ENCODE results near the gene AUTS2.

The AUTS2 gene

DNA sequence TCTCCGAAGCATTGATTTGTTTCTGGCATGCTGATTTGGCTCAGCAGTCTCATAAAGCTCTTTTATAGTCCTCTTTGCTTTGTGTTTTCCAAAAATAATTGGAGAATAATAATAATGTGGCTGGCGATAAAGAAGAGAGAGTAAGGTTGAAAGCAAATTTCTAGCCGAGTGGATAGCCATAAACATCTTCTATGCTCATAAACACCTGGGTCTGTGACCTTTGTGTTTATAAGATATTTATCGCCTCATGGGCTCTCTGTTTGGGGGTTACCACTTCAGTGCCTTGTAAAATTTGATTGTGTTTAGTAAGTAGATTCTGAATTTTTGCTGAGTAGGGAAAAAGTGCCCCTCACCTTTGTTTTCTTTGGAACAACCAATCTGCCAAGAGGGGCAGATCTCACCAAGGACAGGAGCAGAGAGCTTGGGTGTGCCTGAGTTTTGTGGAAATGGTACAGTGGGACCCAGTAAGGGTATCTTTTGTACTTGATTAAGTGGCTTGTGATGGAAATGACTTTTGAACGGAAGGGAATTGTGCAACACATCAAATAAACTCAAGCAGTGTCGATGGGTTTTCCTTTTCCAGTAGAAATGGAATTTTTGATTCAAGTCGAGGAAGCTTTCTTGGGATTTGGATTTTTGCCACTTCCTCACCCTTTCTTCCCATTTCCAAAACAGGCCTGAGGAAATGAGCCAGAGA, 220.5 kb downstream of the AUTS2 start:
- DNase-seq (ENCODE audit: low spot score), result no peak

DNA sequence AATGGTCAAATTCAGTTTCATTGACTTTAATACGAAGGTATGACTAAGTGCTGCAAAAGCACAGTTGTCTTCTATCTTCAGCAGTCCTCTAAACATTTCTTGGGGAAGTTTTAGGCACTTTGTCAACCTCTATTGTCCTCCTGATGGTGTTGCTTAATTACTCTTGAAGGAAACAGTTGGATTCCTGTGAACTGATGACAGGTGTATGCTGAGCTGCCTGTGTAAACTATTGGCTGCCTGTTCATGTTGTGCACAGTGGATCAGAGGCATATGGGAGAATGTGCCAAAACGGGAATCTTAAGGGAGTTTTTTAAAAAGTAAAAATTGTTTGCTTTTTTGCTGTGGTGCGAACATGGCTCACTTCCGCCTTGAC, 221.0 kb downstream of the AUTS2 start:
- DNase-seq (ENCODE audit: low spot score), result no peak

DNA sequence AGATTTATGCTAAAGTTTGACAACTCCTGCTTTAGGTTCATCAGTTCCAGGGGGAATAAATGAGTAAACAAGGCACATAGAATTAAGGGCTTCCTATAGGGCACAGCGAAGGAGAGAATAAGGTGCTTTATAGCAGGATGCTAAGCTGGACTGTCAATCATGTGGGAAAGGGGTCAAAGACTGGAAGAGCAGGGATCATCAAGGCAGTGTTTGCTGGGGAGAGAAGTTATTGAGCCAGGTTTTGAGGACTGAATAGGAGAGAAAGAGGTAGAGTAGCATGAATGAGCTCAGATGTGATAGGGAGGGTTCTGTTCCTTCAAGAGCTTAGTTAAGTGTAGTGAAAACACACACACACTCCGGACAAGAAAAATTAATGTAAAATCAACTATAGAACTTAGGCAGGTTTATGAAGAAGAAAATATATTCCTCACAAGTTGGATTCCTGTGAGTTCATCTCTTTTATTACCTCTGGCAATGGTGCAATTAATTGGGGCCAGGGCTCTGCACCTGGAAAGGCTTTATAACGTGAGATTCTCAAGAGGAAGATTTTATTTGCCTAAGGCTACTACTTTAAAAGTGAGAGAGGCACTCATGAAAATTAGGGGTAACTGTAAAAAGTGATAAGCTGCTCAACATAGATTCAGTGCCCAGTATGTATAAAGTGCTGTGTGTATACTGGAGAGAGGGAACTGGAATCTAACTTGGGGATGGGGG, 222.4 kb downstream of the AUTS2 start:
- no peak for DNase-seq (ENCODE audit: low spot score)

DNA sequence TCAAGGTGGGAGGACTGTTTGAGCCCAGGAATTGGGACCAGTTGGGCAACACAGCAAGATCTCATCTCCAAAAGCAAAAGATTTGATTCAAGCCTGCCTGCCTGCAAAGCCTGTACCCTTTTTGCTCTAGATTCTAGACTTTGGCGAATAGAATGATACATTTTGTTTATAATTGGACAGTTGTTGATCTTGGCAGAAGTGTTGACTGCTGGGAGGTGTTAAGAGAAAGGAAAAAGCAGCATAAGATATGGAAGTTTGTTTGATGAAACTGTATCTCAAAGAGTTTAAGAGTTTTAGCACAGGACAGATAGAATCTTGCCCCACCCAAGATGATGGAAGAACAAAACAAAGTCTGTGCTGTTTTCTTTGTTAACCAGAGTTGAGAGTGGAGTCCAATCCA, 224.1 kb downstream of the AUTS2 start:
- DNase-seq (ENCODE audit: low spot score), result no peak

DNA sequence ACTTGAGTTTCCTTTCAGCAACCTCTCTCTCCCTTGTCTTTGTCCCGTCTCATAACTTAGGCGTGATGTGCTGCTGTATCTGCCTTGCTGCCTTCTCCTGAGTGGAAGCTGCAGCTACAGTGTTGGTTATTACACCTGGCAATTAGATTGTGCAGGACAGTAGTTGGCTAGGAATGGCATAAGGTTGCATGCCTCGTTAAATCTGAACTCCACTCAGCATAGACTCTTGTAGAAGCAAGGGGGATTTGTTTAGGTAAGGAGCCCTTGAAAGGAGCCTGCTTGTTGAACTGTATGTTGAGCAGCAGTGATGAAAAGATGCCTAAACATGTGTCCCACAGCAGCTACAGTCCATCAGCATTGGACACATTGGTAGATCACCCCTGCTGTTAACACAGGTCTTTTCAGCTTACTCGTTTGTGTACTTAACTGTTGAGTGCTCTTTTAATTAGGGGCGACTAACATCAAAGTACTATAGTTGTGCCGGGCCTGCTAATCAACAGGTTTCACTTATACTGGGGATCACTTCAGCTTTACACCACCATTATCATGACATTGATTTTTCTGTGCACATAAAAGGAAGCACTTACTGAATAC, 225.0 kb downstream of the AUTS2 start:
- no peak for DNase-seq (ENCODE audit: low spot score)

DNA sequence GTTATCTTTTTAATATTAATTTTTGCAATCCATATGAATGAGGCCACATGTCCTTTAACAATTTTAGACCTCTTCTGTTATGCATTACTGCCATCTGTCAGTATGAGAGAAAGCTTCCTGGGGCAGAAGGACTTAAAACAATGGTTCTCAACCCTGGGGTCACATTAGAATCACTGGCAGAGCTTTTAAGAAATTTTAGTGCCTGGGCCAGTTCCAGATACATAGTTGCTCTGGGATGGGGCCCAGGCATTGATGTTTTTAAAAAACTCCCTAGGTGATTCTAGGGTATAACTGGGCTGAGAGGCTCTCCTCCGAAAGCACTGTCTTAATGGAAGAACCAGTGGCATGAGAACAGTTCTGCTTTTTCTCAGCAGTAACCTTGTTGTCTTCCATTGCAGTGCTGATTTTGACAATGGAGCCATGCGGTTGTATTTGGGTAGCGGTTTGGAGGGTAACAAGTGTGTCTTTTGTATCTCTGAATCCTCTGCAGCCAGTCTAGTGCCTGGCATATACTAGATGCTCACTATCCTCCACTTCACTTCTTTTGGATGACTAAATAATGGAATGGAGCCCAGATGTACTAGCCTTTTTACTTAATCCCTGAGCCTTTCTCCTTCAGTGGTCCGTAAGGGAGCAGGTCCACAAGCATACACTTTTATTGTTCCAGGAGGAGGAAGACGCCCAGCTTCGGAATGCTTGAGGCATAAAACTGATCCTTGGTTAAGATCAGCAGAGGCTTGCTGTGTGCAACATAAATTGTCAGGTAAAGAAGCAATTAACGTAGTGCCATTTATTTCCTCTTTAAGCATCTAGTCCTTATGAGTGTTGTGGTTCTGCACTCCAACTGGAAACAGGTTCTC, 227.1 kb downstream of the AUTS2 start:
- DNase-seq (ENCODE audit: low spot score), result peak; percentile 22

DNA sequence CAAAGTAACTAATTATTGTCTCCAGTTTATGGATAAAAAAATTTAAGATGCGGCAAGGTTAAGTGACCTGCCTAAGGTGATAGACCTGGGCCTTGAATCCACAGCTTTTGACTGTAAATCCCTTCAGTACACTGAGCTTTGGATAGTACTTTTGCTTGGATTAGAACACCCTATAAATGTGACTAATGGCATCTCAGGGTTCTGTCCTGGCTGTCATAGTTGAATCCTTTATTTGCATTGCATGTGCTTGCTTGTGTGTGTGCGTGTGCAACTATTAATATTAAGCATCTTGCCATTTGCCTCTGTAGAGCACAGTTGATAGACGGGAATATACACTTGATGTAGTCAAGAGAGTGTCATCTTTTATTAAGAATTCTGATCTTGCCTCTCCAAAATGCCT, 228.0 kb downstream of the AUTS2 start:
- DNase-seq (ENCODE audit: low spot score), result no peak

DNA sequence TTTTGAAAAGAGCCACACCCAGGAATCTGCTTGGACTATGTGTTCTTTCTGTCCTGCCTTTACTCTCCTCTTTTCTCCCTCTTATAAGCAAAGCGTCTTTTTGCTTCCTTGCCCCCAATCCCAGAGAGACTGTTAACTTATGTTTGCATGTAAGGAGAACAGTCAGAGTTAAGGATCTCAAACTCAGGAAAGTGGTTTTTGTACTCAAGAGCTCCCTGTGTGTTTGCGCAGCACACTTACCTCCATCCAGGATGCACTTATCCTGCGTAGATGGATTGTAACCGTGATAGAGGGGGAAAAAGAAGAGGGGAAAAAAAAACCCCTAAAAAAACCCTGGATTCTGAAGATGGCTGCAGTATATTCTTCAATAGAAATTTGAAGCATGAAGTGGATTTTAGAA, 228.9 kb downstream of the AUTS2 start:
- DNase-seq (ENCODE audit: low spot score), result no peak

DNA sequence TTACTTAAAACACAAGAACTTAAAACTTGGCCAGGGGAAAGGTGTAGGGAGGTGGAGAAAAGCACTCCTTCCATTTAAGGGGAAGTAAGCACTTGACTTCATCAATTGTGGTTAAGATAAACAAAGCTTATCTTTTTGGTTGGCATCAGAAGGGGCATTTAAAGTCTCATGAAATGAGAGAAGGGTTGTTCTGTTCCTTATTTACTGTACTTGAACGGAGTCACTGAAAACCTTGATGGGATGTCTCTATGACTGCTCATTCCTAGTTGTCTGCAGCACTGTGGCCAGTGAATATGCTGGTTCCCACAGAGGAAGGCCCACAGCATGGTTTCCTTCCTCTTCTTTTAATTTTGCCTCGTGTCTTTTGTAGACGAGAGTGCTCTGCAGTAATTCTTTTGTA, 229.3 kb downstream of the AUTS2 start:
- DNase-seq (ENCODE audit: low spot score), result no peak

DNA sequence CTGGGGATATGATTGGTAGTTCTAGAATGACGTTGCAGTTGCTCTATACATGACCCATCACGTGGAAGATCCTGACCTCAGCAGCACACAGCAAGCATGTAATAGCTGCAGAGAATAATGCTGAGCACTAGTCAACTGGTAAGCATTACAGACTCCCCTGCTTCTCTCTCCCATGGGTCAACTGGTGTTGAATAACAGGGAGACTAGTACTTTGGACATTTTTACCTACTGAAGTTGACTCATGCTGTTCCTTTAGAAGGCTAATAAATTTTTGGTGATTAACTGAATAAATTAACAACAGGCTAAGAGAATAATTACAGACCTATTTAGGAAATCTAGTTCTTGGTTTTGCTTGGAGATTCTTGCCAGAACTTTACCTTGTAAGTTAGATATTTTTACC, 234.1 kb downstream of the AUTS2 start:
- DNase-seq (ENCODE audit: low spot score), result no peak

DNA sequence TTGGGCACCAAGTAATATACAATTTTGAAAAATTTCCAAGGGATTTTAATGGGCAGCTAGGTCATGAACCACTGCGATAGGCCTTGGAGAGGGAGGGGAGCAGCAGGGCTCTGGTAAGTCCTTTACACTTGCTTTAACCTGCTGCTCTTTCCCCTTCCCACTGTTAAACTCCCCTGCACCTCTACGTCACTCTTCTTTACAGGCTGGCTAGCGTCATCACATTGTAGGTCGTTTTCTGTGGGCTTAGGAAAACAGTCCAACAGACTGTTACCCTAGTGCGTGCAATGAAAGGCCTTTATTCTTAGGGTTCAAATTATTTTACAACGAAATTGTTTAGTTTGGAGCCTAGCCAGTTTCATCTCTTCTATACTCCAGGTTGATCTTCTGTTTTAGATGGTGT, 235.7 kb downstream of the AUTS2 start:
- no peak for DNase-seq (ENCODE audit: low spot score)

DNA sequence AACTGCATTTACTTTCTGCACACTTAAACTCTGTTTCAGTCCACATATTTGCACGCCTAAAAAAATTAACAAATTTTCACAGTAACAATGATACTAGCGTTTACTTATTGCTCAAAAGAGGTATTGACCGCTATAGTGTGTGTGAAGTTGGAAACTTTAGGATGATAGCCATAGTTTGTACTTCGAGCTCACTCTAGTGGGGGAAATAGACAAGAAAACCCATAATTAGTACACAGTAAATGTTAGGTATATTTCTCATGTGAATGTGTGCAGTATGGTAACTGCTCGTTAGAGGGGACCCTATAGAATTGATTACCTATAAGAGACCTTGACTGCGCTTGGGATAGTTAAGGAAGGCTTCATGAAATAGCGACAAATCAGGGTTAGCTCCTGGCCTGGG, 238.4 kb downstream of the AUTS2 start:
- DNase-seq (ENCODE audit: low spot score), result no peak

DNA sequence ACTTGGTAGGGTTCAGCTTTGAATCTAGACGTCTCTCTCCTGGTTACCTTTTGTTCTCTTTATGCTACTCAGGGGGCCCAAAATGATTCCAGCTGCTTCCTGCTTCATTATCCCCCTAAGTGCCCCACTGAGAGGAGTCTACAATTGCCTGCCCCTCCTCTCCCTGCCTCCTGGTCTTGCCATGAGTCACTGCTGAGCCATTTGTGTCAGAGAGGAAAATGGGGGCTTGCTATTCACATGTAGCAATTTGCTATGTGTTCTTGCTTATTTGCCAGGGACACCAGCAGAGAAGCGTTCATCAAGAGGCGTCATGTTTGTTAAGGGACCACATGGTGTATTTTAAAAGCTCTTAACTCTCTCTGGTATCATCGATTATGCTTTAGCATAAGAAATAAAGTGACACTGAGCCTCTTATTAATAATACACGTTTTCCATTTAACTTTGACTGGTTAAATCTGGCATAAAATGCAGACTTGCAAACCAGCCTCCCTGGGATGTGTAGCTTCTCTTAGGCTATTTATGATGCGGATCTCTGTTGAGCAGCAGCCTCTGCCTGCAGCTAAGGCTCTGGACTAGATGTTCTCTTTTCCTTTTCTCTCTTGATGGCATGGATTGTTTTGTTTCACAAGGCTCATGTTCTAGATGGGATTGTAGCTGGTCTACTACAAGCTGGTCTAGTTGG, 239.3 kb downstream of the AUTS2 start:
- DNase-seq (ENCODE audit: low spot score), result no peak

DNA sequence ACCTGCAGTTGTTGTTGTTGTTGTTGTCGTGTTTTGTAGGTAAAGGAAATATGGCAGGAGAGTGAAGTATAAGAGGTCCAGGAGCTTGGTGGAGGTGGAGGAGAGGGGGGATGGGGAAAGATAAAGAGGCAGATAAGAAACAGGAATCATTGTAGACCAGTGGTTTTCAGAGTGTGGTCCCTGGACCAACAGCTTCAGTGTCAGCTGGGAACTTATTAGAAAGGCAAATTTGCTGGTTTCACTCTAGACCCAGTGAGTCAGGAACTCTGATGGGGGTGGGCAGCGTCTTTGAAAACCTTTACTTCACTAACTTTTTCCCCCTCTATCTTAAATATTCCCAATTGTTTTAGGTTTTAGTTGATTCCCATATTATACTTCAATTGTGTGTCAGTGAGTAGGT, 241.5 kb downstream of the AUTS2 start:
- DNase-seq (ENCODE audit: low spot score), result no peak

DNA sequence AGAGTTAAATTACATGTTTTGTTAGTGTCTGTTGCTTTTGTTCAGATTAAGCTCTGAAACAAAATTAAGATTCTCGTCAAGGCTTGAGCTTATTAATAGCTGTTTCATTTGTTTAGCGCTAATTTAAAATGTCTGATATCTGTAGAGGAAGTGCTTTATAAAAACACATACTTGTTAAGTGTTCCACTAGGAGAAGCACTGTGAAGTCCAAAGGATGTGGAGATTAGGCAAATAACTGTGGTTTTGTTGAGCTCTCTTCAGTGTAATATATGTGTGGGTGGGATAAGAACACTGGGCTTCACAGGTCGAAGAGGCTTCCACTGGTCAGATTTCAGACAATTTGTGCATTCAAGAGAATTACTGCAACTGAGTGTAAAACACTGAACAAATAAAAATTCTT, 242.0 kb downstream of the AUTS2 start:
- DNase-seq (ENCODE audit: low spot score), result no peak

DNA sequence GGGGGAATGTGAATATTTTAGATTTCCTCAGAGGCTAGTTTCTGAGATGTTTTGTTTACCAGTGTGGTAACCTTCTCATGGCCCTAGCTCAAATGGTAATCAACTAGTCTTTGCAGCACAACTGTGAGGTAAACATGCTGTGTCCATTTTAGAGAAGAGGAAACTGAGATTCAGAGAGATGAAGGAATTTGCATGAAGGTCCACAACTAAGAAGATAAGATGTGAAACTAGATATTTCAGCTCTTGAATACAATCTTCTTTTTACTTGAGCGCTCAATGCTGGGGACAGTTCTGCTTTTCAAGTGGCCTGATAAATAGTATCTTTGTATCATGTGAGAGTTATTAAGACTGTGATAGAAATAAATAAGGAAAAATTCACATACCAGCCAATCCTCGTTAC, 245.4 kb downstream of the AUTS2 start:
- peak; percentile 18 for DNase-seq (ENCODE audit: low spot score)

DNA sequence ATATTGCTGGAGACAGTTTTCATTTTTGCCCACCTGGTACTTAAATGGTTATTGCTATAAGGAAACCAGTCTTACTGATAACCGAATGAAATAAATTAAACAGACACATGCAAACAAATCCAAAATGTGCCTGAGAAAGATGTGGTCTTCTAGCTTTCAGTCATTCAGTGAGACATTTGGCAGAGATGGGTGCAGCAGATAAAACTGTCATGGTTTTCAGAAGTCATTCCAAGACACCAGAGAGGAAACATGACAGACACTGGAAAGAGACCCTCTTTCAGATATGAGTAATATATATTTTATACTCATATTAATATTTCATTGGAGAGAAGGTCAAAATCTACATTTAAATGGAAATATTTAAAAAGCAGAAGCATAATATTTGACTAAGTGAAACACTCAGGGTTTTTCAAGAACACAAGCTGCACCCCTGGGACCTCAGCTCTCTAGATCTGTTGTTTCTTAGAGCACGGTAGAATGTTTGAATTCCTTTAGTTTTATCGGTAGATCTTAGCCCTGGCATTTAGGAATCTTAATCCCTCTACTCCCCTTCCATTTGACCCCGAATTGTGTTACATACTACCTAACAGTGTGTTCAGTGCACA, 246.1 kb downstream of the AUTS2 start:
- DNase-seq (ENCODE audit: low spot score), result no peak

DNA sequence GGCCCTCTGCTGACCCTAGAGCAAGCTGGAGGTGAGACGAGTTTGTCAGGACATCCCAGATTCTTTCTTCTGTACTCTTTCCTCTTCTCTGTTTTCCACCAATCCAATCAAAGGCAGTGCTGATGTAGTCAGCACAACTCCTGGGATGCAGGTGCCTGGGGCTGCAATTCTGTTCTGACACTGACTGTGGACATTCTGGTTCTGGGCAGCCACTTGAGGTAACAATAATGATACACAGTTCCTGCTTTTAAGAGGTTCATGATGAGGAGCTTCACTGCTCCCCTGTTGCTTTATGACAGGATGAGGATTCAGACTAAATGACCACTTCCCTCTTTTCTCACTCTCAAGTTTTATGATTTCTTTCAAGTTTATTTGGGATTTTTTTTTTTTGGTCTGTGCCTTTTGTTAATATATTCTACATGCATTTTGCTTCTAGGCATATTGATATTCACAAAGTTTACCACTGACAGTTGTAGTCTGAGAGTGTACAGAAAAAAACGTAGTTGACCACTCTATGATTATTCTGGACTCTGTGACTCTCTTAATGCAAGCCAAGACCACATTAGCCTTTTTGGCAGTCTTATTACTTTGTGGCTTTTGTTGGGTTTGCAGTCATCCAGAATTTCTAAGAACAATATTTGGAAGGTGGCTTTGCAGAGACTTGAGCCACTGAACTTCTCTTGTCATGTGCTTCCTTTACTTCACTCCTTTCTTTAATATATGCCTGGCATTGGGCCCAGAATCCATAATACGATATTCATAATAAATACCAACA, 247.6 kb downstream of the AUTS2 start:
- DNase-seq (ENCODE audit: low spot score), result no peak

DNA sequence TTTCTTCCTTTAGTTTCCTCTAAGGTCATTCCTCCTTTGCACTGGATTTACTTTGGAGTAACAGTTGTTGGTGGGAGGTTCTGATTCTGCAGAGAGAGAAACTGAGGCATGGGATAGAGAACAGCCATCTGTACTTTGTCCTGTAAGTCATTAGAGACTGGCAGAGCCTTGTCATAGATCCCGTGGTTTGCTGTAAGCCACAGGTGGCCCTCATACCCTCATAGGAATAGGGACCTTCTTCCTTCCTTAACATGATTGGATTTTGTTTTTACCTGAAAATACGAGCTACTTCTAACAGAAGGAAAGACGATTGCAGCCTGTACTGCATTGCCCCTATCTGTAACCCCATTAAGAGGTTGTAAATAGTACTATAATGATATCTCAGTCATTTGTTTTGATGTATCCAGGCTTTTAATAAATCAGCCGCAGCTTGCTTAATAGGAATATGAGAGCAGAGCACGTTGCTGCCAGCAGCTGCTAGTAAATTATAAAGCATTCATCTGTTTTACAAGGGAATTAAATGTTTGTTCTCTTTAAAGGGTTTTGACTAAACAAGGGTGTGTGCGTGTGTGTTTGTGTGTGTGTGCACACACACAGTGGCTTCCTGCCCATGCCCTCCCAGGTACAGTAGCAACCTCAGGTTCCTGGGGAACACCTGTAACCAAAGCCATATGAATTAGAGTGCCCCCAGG, 249.8 kb downstream of the AUTS2 start:
- no peak for DNase-seq (ENCODE audit: low spot score)

DNA sequence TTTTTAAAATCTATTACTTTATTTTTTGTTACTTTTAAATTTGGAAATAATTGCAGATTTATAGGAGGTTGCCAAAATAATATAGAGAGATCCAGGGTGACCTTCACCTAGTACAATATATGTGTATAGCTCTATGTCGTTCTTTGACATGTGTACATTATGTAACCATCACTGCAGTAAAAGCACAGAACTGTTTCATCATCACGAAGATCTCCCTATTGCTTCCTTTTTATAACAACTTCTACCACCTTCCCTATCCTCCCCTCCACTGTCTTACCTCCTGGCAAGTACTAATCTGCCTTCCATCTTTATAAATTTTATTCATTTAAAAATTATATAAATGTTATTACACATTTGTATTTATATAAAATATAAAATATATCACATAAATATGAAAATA, 251.0 kb downstream of the AUTS2 start:
- DNase-seq (ENCODE audit: low spot score), result no peak

Data from germinal center (tissue), 1 donor.